ENCODE measurements around the gene TFAP2D.

TFAP2D gene

GRCh38 chr6:50713226-50713625 lies at the start of gene TFAP2D:
Gene TFAP2D (plus strand): TSS chr6:50713526. CDS start chr6:50714056, 530 bp downstream.
- DNase-seq (ENCODE audit: low read depth), result no peak

DNA sequence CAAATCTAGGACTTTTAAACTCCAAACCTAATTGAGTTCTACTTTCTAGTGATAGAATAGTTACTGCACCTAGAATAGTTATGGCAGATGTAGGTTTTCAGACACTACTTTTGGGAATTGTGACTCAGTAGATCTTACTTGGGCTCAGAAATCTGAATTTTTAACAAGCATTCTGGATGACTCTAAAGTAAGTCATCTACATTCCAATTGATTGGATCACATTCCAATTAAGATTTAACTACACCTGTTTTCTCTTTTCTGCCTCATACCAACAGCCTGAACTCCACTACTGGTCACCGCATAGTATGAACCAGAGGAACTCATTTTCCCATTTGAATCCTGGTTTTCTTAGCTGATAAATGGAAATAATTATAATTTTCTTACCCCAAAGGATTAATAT lies 49.5 kb upstream of the TFAP2D start:
- no peak for DNase-seq (ENCODE audit: low read depth)

DNA sequence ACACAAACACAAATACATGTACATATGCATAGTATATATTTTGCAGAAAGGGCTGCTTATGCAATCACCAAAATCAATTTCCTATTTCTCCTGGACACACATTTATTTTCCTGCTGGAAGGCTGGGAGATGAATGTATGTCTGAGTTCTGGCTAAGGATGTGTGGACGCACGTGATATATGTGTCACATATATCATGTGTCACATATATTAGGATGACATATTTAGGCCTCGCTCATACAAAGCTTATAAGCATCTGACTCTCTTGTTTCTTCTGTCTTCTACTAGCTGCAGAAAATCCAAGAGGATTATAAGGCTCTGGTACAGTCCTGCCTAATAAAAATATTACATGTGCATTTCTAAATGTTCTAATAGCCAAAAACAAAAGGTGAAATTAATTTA lies 47.2 kb upstream of the TFAP2D start:
- DNase-seq (ENCODE audit: low read depth), result no peak

DNA sequence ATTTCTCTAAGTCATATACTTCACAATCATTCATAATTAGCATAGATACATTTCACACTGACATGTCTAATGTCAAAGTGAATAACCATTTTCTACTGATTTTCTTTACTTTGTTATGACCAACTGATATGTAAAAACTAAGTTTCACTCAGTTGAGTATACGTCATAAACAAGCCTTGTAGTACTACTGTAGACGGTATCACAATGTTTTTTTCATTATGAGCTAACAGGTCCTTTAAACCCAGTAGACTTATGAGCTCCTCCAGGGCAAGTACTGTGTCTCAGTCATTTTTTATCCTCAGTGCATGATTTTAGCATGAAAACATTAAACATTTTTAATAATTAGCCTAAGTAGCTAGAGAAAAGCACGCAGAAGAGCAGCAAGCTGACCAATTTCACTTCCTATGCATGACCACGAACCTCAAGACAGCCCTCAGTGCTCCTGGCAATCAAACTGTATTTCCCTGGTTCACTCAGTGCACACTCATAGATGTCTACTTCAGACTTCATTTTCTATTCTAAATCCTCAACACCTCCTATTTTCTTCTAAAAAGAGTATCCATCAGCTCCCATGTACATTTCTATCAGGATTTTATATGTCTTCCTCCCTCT lies 32.0 kb upstream of the TFAP2D start:
- no peak for DNase-seq (ENCODE audit: low read depth)

GRCh38 chr6:50689210-50689609 lies 24.1 kb upstream of the TFAP2D start:
- DNase-seq (ENCODE audit: low read depth), result no peak

- DNase-seq (ENCODE audit: low read depth), result no peak
These were observed 21.4 kb upstream of the TFAP2D start for GRCh38 chr6:50691814-50692495.

GRCh38 chr6:50698546-50698945 lies 14.8 kb upstream of the TFAP2D start:
- no peak for DNase-seq (ENCODE audit: low read depth)

- DNase-seq (ENCODE audit: low read depth), result no peak
These were observed 14.1 kb upstream of the TFAP2D start for GRCh38 chr6:50699051-50699775.

- no peak for DNase-seq (ENCODE audit: low read depth)
These were observed 6.8 kb upstream of the TFAP2D start for GRCh38 chr6:50706575-50706974.

DNA sequence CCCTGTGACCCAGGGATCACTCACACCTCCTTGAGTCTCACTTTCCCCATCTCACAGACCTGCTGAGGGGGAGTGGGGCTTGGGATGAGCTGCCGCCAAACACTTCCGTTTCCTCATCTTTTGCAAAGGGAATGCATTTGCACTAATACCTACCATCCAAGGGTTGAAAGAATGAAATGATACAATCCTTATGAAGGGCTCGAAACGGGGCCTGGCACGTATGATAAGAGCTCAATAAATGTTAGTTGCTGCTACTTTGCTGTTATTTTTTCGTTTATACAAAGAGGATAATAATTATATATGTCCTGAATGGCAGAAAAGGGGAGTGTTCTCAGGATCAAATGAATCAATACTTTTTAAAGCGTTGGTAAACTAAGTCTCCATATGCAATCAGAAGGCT lies 6.1 kb upstream of the TFAP2D start:
- no peak for DNase-seq (ENCODE audit: low read depth)

DNA sequence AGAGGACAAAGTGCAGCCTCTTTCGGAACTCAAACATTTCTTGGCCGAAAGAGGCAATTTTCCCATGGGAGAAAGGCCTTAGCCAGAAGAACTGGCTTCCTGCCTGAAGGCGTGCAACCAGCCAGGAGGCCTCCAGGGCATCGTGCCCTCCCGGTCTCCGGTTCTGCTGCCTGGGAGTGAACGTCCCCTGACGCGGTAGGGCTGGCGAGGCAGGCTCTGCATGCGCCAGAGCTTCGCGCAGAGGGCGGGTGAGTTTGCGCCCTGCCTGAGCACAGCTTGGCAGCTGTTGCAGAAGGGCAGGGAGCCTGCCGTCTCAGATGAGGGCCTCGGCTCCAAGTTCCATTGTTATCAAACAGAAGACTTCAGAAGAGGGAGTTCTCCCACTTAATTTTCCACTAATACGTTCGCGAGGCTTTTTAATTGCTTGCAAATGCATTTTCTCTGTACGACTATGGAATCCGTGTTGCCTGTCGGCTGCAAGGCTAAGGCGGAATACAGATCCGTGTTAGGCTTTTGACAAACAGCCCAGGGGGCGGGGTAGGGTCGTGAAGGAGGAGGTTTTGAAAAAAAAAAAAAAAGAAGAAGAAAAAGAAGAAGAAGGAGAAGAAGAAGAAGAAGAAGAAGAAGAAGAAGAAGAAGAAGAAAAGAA lies 5.5 kb upstream of the TFAP2D start:
- DNase-seq (ENCODE audit: low read depth), result peak; percentile 80

DNA sequence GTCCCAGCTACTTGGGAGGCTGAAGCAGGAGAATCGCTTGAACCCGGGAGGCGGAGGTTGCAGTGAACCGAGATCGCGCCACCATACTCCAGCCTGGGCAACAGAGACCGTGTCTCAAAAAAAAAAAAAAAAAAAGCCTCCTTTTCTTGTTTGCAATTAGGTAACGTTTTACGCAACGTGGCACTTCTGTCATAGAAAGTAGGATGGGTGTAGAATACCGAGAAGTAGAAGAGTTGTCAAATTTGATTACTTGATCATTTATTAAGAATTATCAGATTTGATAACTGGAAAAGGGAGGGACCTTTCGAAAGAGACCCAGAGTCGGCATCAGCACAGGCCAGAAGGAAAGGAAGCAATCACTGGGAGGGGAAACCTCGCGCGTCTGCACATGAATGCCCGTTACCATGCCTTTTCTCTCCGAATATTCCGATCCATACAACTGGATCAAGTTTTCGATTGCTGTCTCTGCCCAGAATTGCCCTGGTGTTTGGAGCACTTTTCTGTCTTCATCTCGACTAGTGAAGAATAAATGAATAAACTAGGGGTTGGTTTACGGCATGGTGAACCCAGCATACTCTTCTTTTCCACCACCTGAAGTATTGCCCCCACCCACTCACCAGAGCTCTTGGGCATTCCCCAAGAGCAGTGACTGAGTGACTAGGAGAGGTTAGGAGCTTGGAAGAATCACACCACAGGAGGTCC lies 4.5 kb upstream of the TFAP2D start:
- no peak for DNase-seq (ENCODE audit: low read depth)

DNA sequence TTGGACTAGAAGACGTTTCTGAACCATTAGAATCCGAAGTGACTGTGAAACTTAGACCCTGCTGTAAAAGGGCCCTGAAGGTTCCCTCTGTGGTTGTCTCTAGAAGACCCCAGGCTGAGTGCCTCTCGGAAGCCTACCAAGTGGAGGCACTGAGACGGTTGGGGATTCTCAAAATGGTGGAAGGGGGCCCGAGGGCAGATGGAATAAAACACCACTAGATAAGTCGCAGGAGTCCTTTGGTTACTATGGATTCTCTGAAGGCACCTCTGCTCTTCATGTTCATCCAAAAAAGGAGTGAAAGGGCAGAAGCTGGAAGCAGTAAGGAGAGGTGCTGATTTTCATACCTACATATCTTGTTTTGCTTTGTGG lies 4.0 kb upstream of the TFAP2D start:
- DNase-seq (ENCODE audit: low read depth), result no peak

- no peak for DNase-seq (ENCODE audit: low read depth)
These were observed 1.6 kb upstream of the TFAP2D start for GRCh38 chr6:50711686-50712085.

DNA sequence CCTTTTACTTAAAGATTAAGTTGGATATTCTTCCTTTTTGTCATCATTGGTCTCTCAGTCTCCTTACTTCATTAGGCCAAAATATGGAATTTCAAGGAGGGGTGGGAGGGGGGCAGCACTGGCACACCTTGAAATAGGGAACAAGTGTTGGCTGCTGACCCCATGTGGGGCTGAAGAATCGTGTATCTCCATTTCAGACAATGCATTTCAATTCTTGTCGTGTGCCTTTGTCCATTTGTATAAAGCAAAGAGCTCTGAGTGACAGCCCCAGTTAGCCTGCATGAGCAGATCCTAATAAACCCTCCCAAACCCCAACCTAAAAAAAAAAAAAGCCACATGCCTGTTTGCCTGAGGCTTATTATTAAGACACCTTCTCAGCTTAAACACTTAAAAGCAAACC lies 1.0 kb upstream of the TFAP2D start:
- no peak for DNase-seq (ENCODE audit: low read depth)

DNA sequence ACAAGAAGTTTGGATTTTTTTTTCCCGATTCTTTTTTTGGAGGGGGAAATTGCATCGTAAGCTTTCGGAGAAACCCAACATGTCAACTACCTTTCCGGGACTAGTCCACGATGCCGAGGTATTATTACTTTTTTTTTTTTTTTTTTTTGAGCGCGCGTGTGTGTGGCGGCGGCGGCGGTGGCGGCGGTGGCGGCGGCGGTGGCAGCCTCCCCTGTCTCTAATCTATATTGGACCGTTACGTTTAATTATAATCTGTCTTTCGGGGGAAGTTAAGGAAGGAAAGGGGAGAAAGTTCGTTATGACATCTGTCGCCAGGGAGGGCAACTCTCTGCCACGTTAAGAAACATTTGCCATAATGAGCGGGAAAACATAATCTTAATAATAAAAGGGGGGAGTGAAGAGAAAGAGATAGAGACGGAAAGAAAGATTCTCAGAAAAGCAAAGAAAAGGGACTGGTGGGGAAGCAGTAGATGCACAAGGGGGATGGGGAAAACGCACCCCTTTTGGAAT lies 706 bp downstream of the TFAP2D start:
- no peak for DNase-seq (ENCODE audit: low read depth)

- DNase-seq (ENCODE audit: low read depth), result no peak
These were observed 1.4 kb downstream of the TFAP2D start for GRCh38 chr6:50714487-50715379.

DNA sequence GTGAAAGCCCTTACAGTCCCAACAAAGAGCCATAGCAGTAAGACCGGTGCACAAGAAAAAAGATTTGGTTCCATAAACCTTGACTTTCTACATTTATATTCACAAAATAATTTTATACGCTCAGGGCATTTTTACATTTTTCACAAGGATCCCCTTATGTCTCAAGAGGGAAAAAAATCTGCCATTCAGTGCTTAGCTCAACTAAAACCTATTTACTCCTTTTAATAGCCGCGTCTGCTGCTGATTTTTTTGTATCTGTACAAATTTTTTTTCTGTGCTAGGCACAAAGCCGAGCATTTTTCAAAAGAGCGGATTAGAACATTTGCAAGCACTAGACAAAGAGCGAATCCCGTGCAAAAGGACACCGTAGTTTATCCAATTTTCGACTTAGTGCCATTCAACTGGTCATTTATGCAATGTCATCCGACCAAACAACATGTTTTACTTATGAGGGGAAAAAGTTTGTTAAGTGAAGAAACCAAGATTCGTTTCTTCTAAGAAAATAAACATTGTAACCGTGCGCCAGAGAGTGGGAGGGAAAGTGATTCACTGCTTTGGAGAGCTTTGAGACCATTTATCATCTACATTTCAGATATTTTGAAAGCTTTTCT lies 3.7 kb downstream of the TFAP2D start:
- DNase-seq (ENCODE audit: low read depth), result no peak

GRCh38 chr6:50717734-50718457 lies 4.6 kb downstream of the TFAP2D start:
- no peak for DNase-seq (ENCODE audit: low read depth)

DNA sequence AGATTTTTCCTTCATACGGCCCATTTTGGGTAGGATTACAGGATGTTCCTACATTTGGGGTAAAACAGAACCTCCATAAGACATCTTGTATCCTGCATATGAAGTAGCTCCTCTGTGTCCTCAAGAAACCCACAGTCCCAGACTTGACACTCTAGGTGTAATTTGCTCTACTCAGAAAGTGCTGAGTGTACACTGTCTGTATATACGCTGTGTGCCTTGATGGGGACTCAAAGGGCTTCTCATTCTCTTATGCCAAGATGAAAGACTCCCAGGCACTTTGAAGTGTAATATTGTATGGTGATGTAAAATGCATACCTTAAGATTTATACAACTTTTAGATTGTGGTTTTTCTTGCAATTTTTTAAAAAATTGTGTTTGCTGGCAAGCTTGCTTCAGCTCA lies 5.2 kb downstream of the TFAP2D start:
- no peak for DNase-seq (ENCODE audit: low read depth)
